Myocyte (in vitro differentiated cells): Measurements from ENCODE around the gene NR2C2. TPM values are rescaled to one million over a fixed set of nuclear protein-coding genes. Genes with fewer than 3 reads are reported as not detected.
"Not testable (repeated sequence)": the region's sequence is repeated elsewhere in the genome, so short reads cannot be mapped to it uniquely, and the experiment has no call there.

ENCODE experiments used
- DNase-seq: peaks from one replicate; pipeline ENCODE4 v3.0.0-alpha.2; 2012; ENCODE audit warnings: low read depth
- total RNA-seq: library from RNA; depleted of rRNA; stranded (reverse); fragments of >200 nt; gene quantifications from 2 replicates; pipeline ENCODE4 v1.2.3, GENCODE V29; 2014

Gene NR2C2
- total RNA-seq, 1 donor from 2014 or later: 25.5 TPM

DNA sequence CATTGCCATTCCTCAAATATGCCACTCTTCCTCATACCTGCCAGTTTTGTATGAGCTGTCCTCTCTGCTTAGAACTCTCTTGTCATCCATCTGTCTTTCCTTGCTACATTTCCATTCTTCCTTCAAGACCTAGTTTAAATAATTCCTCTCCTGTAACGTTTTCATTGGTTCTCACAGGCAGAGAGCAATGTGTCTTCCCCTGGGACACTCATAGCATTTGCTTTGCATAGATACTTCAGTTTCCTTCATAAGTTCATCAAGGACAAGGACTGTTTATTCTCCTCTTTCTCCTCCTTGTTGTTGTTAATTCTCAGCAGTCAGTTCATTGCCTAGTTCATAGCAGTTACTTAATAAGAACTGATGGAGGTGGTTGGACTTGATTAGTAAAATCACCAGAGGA, 10.5 kb downstream of the NR2C2 start:
- DNase-seq: peak; percentile 2

GRCh38 chr3:14959359-14959943, 12.1 kb downstream of the NR2C2 start:
- DNase-seq: no peak

GRCh38 chr3:14962762-14963161, 15.4 kb downstream of the NR2C2 start:
- DNase-seq: peak; percentile 18

DNA sequence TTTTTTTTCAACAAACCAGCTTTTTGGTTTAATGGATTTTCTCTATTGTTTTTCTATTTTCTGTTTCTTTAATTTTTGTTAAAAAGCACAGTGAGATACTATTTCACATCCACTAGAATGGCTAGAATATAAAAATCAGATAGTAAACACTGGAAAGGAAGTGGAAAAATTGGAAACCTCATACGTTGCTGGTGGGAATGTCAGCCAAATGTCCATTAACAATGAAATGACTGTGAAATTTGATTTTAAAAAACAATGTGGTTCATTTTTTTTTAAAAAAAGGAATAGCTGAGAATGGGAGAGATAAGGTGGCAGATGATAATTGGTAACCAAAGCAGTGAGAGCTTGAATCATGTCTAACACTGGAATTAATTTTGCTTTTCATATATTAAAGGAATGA, 19.9 kb downstream of the NR2C2 start:
- DNase-seq: no peak

GRCh38 chr3:14969671-14970070, 22.3 kb downstream of the NR2C2 start:
- DNase-seq: no peak

DNA sequence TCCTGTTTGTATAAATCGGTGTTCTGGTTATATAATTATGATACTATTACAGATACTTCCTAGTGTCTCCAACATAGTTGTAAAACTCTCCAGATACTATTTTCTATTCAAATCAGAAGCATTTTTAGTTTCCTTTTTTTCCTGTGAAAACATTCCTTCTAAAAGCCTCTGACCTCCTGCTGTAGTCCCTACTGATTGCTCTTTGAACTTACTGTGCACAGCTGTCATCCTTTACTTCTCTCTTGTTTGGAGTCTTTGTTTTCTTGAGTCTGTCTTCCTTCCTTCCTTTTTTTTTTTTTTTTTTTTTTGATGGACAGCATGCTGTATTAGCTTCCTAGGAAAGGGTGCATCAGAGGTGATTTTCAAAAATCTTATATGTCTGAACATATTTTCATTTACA, 28.9 kb downstream of the NR2C2 start:
- DNase-seq: peak; percentile 7

GRCh38 chr3:14980689-14981088, 33.3 kb downstream of the NR2C2 start:
- no peak for DNase-seq

GRCh38 chr3:14984581-14985113, 37.3 kb downstream of the NR2C2 start:
- DNase-seq: no peak

- DNase-seq: peak; percentile 4
Observed at GRCh38 chr3:14988988-14989394, 41.6 kb downstream of the NR2C2 start.

DNA sequence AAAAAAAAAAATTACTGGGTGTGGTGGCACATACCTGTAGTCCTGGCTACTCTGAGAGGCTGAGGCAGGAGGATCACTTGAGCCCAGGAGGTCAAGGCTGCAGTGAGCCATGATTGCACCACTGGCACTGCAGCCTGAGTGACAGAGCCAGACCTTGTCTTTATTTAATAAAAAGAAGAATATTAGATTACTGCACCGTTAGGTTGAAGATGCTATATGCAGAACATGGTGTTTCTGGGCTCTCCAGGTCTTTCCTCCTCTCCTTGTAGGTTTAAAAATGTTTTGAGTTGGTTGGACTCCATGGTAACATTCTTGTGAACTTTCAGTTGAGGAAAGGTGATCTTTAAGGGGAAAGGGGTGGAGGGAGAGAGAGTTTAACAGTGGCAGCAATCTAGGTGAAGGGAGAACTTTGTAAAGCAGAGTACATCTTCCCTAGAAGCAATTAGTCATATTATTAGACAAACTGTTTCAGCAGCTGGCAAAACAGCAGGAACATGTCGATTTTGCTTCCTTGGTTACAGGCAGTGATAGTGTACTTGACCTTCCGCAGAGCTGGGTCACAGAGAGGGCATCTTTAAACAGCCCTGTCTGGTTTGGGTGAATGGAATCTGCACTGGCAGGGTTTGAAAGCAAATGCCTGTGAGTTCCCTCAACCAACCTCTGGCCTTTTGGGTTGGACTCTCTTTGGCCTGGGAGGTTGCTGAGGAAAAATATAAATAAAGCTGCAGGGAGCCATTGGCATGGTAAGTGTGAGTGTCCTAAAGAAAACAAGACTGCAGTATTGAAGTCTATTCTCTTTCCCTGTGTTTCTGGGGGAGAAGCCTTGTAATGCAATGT, 42.8 kb downstream of the NR2C2 start:
- peak; percentile 61 for DNase-seq

DNA sequence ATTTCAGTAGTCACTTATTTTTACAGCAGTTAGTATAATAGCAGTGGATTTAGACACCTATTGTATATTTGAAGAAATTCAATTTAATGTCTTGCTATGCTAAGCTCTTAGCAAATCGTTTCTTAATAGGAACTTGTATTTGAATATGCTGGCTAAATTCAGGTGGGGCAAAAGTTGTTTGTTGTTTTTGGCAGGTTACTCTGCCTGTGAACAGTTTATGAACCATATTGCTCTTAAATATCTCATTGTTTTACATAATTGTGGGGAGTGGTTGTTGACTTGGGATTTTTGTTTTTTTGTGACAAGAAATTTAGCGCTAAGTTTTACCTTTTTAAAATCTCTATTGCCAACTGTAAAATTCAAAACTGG, 43.4 kb downstream of the NR2C2 start:
- DNase-seq: no peak

- no peak for DNase-seq
Observed at GRCh38 chr3:14991151-14991742, 43.9 kb downstream of the NR2C2 start.

DNA sequence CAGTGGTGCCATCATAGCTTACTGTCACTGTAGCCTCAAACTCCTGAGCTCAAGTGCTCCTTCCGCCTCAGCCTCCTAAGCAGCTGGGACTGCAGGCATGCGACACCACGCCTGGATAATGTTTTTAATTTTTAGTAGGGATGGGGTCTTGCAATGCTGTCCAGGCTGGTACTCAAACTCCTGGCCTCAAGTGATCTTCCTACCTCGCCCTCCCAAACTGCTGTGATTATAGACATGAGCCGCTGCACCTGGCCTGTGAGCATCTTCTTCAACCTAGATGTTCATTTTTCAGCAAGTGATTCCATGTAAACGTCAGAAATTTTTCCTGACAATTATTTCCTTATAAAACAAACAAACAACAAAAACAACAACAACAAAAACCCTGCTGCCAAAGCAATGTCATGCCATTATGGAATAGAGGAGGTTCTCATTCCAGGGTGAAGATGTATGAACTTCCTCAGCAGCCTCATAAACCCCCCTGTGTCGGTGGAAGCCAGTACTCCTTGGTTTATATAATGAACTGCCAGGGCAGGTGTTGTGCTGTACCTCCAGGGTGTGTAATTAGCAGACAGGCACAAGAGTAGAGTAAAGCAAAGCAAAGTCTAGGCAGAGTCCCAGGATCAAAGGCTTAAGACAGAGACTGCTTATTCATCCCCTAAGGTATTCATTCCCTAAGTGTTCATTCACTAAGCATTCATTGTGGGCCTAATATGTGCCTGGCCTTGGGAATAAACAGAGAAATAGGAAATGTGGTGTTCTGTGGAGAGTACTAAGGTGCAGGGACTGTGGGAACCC, 44.6 kb downstream of the NR2C2 start:
- no peak for DNase-seq

DNA sequence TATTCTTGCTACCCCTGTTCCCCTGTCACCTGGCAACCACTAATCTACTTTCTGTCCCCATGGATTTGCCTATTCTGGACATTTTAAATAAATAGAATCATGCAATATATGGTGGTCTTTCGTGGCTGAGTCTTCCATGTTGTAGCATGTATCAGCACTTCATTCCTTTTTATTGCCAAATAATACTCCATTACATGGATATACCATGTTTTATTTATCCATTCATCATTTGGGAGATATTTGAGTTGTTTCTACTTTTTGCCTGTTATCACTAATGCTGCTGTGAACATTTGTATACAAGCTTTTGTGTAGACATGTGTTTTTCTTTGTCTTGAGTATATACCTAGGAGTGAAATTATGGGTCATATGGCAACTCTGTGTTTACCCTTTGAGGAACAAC, 50.6 kb downstream of the NR2C2 start:
- no peak for DNase-seq

GRCh38 chr3:14999182-14999581, 51.8 kb downstream of the NR2C2 start:
- DNase-seq: not testable (repeated sequence)

- peak; percentile 48 for DNase-seq
Observed at GRCh38 chr3:15007681-15008141, 60.3 kb downstream of the NR2C2 start.

DNA sequence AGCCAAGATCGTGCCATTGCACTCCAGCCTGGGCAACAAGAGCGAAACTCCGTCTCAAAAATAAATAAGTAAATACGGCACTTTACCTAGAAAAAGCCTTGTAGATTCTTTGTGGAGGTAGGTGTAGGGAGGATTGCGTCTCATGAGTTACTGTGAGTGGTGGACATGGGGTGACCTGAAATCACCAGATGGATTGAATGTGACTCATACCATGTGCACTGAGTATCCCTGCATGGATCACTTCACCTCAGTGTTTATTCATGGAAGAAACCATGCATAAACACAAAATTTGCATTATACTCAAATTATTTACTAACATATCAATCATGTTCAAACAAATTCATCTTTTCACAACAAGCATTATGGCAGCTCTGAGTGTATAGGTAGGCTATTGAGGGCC, 61.8 kb downstream of the NR2C2 start:
- DNase-seq: no peak

DNA sequence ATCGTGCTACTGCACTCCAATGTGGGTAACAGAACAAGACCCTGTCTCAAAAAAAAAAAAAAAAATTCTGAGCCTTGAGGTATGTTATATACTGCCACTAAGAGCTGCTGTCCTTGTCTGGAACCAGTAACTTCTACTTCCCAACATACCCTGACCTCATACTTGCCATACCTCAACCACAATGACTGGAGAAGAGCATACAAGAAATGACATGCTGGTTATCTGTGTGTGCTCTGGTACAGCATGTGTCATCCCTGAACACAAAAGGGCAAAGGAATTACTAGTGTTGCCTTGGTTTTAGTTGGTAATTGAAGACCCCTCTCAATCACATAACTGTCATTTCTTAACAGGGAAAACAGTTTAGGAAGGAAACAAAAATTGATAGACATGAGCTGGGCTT, 63.3 kb downstream of the NR2C2 start:
- no peak for DNase-seq

DNA sequence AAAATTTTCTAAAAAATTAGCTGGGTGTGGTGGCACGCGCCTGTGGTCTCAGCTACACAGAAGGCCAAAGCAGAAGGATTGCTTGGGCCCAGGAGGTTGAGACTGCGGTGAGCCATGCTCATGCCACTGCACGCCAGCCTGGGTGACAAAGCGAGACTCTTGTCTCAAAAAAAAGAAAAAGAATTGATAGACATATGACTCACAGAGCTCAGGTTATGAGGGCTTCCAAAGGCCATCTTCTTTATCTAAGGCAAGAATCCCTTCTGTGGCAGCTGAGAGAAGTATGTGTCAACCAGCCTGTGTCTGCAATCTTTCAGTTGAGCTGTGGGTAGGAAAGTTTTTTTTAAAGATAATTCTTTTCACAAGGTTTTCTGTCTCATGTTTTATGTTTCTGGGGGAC, 63.8 kb downstream of the NR2C2 start:
- no peak for DNase-seq

DNA sequence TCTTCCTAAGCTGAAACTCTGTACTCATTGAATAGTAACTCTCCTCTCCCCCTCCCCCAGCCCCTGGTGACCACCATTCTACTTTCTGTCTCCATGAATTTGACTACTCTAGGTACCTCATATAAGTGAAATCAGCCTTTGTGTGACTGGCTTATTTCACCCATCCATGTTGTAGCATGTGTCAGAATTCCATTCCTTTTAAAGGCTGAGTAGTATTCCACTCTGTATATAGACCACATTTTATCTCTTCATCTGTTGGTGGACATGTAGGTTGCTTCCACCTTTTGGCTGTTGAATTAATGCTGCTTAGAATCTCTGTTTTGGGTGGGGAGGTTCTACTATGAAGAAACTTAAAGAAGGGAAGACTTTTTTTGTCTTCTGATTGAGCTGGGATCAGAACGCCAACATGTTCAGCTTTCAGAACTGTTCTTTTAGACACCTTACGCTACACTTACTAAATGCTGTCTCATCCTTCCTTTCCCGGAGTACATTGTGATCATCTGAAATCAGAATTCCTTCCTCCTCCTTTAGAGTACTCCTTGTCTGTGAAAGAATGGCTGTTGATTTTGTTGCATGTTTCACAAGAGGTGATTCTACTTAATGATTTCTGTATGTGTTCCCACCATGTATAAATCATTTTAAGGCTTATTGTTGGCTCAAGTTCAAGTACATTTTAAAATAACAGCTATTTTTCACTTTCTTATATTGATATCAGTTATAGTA, 67.4 kb downstream of the NR2C2 start:
- DNase-seq: no peak

GRCh38 chr3:15015456-15015855, 68.1 kb downstream of the NR2C2 start:
- peak; percentile 74 for DNase-seq
